GM12873 (cell line): ENCODE data around the gene NINL.

Source experiments
- CTCF ChIP-seq: IDR thresholded peaks from 2 replicates; pipeline ENCODE4 v1.5.1; 2012; ENCODE audit warnings: low read depth, mild to moderate bottlenecking, moderate library complexity, low read length, control low read depth; ENCODE audit not compliant: insufficient read depth; ENCODE audit errors: missing control alignments

Gene NINL

GRCh38 chr20:25485872-25486271 is 99.5 kb downstream of the NINL start:
- no peak for TF ChIP-seq CTCF

DNA sequence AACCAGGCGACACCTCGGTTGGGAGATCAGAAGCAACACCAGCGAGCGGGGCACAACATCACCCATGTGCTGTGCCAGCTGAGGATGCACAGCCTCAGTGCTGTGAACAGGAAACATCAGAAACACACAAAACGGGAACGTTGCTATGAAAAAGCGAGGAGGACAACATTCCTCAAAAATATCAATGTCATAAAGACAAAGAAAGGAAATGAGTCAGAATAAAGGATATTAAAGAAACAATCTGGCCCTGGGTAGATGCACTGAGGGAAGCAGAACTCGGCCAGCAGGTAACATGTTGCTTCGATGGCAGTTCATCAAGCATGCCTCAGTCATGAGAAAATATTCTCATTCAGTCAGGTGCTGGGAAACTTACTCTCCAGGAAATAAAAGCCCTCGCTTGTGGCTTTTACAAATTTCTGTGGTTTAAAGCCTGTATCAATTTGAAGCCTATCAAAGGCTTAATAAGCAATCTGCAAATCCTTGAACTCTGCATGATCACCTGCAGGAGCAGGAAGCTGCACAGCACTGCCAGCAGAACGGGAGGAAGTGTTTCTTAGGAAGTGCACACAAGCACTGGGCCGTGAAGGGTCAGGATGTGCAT is 100.3 kb downstream of the NINL start:
- TF ChIP-seq CTCF = no peak

DNA sequence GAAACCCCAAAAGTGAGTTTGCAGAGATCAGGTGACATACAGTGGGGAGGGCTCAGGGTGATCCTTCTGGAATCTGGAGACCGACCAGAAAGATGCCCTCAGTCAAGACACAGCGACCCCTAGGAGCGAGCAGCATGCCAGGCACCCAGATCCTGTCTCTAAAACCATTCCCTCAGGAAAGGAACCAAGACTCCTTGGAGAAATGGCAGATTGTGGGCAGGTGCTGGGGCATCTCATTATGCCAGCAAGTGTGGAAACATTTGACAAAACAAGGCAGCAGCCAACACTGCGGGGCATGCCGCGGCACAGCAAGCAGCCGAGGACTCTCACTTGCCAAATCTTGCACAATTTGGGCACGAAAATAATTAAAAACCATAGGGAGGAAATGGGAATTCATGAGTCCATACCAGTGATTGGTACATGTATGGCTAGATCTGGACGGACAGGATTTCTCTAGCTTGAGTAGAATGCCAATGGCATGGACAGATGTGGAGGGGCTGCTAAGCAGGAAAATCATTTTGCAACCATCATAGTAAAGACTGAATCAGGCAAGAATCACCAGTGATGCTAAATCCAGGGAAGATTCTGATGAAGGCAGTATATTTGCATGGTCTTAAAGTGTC is 101.0 kb downstream of the NINL start:
- TF ChIP-seq CTCF = no peak

DNA sequence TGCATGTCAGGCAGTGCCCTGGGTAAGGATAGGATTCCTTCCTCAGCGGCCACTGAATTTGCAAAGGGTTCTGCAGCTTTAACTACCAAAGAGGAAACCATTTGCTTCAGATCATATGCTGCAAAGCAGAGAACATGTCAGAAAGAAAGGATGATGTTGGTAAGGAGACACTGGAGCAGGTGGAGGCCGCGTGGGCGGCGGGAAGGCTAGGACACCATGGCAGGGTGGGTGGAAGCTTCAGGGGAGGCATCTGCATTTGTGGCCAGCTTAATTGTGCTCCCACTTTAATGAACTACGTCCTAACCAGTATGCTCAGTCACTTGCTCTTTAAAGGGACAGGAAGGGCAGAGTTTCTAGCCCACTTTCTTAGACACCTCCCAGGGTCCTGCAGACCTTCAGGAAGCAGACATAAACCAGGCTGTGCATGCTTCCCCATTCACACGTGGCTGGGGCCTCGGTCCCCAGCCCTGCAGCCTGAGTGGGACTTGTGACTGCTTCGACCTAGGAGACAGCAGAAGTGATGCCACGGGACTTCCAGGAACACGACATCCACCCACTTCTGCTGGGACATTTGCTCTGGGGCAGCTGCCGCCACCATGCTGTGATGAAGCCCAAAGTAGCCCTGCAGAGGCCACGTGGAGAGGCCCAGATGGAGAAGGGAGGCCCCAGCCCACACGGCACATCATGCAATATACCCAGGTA is 101.7 kb downstream of the NINL start:
- TF ChIP-seq CTCF = no peak

DNA sequence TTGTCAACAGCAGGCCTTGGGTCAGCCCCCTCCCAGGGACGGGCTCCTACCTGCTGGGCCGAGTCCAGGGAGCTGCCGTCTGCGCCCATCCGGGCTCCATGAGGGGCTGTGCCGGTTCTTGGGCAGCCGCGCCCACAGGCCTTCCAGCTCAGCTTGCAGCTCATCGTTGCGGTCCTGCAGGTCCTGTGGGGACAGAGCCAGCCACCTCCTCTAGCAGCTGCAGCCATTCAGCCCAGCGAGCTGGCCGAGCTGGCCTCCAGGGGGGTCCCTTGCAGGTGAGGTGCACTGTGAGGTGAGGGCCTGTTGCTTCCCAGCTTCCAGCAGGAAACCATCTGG is 103.4 kb downstream of the NINL start:
- TF ChIP-seq CTCF = no peak

- TF ChIP-seq CTCF = no peak
Observed at GRCh38 chr20:25481235-25481917, 104.0 kb downstream of the NINL start.

DNA sequence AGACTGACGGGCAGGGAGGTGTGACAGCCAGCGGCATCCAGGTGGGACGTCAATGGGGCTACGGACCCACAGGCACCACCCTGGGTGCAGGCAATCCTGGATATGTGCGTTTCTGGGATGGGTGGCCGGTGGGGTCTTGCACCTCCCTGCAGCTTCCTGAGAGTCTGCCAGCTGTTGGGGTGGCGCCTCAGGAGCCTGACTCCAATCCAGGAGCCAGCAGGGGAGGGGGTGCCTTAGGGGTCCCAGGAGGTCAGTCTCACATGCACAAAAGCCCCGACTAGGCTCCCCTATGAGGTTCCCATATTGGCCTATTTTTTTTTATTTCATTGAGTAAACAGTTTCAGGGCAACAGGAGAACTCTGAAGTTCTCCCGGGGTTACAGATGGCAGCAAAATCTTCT is 104.5 kb downstream of the NINL start:
- no peak for TF ChIP-seq CTCF
